Stimulated activated CD8-positive, alpha-beta memory T cell treated with anti-CD3 and anti-CD28 coated beads, Interleukin-15, amount 100 ng/mL, for 48 hours (primary cell): Measurements from ENCODE around the gene PARM1.
"Not testable (repeated sequence)": the region's sequence is repeated elsewhere in the genome, so short reads cannot be mapped to it uniquely, and the experiment has no call there.

ENCODE experiments used
- DNase-seq, 2 donors: peaks; one replicate each; pipeline ENCODE4 v3.0.0-alpha.2; 2020; ENCODE audit warnings: low read depth in 2 of 2

The PARM1 gene

GRCh38 chr4:74983253-74983635 lies 50.3 kb downstream of the PARM1 start:
- DNase-seq, result no peak

GRCh38 chr4:74990276-74990875 lies 57.5 kb downstream of the PARM1 start:
- no peak for DNase-seq

GRCh38 chr4:74994436-74994835 lies 61.5 kb downstream of the PARM1 start:
- not testable (repeated sequence) for DNase-seq

- no peak for DNase-seq
Observed at GRCh38 chr4:74996996-74997395, 64.1 kb downstream of the PARM1 start.

- no peak for DNase-seq
Observed at GRCh38 chr4:74997948-74998729, 65.2 kb downstream of the PARM1 start.

DNA sequence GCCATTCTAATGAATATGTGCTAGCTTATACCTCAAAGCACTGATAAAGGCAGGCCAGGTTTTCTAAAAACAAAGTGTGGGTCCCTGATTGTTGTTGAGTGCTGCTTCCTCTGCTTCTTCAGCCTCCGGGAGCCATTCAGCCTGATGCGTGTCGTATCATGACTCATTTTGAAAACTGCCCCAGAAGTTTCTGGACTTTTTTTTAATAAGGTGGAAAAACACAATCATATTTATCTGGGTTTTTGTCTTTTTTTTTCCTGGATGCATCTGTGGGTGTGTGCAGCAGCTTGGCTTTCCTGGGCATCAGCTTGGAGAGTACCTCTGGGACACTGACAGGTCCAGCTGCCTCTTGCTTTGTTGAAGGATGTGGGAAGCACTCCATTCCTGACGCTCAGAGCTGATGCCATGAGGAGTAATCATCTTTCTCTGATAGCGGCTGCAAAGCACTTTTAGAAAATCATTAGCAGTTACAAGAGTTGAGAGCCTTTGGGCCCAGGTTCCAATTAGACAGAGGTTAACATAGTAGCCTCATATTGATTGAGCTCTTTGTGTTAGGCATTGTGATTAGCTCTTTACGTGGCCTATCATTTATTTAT lies 66.9 kb downstream of the PARM1 start:
- DNase-seq, result no peak

DNA sequence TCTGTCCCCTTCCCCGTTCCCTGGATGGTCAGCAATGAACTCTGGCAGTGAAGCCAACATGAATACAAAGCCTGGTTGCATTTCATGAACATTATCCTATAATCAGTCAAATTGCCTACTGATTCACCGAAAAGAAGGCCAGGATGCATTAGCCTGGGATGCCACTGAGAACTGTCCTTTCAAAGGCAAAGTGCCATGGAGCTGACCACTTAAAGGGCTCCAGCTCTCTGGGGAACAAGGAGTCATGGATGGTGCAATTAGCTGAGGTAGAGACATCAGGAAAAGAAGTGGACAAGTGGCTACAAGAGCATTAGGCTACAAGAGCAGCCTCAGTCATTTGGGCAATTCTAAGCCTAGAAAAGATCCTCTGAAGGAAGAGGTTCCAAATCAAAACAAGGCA lies 69.0 kb downstream of the PARM1 start:
- no peak for DNase-seq

DNA sequence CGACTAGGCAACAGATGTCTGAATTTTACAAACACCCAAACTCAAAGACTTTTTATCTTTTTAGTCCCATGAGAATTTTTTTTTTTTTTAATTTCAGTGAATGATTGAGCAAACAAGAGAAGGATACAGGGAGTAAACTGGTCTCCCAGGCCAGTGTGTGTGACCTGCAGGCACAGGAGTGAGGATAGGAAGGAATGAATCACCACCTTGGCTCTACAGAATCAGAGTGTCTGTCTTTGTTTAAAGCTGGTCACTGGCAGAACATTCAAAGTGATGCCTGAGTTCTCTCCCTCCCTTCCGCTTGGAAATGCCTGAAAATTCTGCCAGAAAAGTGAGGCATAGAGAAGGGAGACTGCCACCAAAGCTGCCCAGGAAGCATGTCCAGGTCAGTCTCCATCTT lies 69.5 kb downstream of the PARM1 start:
- no peak for DNase-seq

DNA sequence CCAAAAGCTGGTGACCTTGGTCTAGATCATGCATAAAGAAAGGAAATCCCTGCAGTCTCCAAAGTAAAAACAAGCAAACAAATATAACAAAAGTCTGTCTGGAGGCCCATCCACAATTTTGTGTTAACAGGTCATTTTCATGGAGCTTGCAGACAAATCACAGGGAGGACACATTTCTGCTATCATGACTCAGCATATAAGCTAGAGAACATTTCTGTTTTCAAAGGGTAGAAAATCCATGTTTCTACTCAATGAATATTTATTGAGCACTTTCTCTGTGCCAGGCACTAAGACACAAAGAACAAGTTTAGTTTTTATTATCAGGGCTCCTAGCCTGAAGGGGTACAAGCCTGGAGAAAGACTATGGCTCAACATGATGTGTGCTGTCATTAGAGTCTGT lies 71.1 kb downstream of the PARM1 start:
- no peak for DNase-seq

GRCh38 chr4:75004755-75005668 lies 72.1 kb downstream of the PARM1 start:
- DNase-seq, result no peak

- no peak for DNase-seq
Observed at GRCh38 chr4:75005727-75006126, 72.8 kb downstream of the PARM1 start.

DNA sequence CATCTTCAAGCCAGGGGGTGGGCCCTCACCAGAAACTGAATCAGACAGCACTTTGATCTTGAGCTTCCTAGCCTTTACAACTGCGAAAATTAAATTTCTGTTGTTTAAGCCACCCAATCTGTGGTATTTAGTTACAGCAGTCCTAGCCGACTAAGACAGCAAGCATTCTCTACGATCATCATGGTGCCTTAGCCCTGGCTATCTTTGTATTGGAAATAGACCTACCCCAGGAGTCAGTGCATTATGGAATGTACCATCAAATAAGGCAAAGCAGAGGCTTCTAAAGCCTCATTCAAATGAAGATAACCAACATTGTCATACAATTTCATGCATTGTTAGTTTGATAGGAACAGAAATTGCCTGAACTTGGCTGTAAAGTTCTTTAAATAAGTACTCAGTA lies 75.0 kb downstream of the PARM1 start:
- DNase-seq, result no peak

DNA sequence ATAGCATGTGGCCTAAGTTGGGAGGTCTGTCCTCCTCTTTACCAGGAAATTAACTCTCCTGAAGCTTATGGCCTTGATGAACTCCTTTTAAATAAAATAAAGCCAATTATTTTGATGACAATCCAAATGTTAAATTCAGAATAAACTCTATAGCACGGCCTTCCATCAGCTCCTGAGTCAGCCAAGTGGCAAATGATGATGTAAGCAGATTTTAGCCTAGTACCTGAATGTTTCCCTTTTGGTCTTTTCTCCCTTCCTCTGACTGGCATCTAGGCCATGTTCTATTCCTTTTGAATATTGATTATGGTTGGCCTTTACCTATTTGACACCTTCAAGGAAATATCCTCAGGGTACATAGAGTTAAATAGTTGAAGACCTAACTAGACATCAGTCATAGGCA lies 76.2 kb downstream of the PARM1 start:
- no peak for DNase-seq

DNA sequence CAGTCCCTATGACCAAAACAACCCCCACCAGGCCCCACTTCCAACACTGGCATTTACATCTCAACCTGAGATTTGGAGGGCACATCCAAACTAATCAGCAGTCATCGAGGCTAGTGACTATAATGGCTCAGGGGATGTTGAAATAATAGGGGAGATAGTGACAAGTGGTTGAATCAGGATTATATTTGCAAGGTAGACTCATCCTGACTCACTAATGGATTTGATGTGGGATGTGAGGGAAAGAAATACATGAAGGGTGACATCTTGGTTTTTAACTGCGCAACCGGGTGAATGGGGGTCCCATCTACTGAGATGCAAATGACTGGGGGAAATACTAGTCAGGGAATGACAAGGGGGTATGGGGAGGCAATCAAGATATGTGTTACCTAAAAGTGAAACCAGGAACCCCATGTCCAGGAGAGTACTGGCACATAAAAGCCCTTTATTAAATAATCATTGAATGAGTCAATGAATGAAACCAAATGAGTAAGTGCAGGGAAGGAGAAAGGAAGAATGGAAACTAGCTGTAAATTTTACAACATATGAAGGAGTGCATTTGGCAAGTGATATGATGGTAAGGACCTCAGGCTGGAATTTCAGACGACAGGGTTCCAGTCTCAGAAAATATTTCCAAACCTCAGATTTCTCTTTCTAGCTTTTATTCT lies 78.3 kb downstream of the PARM1 start:
- DNase-seq, result no peak

- no peak for DNase-seq
Observed at GRCh38 chr4:75015627-75016026, 82.7 kb downstream of the PARM1 start.

- DNase-seq, result no peak
Observed at GRCh38 chr4:75016472-75016871, 83.6 kb downstream of the PARM1 start.

DNA sequence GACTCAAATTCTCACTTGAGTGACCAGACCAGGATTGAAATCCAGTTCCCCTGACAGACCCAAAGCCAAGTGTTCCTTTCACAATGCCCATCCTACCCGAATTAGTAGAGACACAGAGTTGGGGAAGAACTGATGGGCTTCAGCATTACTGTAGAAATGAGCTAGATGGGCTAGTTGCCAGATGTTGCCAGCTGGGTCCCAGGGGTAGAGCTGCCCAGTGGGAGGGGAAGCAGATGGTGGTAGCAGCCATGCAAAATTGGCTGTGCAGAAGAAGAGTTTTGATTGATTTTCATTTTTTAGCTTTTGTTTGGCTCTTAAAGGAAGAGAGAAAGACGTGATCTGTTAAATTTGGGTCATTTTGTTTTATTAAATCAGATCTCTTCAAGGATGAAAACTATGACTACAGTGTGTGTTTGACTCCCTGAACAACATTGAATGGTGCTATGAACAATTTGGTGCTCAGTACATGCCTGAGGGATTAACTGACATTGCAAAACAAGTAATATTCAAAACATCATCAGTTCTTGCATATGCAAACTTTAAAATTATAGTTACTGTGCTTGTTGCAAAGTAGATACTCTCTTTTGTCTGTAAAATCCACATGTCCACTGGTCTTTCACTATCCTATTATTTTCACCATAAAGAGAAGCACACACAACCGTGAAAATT lies 86.0 kb downstream of the PARM1 start:
- DNase-seq, result no peak

DNA sequence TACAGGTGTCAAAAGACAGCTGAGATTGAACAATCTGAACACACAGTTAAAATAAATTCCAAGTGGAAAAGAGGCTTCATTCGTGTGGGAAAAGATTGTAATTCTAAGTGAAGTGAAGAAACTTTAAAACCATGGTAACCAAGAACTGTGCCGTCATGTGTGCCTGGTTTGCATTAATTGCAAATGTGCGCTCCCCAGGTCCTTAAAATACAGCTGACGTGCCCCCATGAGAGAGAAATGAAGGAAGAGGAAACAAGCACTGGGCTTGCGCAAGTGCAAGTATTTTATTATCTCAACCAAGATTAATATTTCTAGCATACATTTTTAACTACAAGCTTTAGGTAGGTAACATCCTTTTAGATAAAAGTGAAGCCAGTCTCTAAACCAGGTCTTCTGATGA lies 92.5 kb downstream of the PARM1 start:
- no peak for DNase-seq

DNA sequence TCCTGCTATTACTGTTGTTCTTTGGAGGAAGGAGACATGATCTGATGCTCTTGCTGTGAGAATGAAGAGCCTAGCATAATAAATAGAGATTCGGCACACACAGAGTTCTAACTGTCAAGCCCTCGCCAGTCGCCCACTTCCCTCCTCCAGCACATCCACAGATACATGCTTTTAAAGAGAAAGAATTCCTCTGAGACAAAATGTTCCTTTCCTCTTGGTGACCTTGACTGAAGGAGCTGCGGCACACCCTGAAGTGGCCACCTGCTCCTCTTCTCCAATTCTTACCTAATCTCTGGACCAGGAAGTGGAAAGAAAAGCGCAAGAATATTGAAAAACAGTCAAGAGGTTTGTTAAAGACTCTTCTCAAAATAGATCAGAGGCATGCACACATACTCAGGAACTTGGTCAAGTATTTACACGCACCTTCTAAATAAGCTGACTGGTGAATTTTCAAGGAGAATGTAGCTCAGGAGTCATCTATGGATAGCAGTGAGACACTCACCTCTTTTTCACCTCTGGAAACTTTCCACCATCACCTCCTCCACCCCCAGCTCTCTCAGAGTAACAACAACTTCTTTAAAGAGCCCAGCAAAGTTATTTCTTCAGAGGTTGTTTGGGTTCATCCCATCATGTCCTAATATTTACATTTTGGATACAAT lies 95.4 kb downstream of the PARM1 start:
- DNase-seq, result no peak

- DNase-seq, result no peak
Observed at GRCh38 chr4:75030028-75030427, 97.1 kb downstream of the PARM1 start.
